ENCODE results near the gene SLC6A4.

The SLC6A4 gene

DNA sequence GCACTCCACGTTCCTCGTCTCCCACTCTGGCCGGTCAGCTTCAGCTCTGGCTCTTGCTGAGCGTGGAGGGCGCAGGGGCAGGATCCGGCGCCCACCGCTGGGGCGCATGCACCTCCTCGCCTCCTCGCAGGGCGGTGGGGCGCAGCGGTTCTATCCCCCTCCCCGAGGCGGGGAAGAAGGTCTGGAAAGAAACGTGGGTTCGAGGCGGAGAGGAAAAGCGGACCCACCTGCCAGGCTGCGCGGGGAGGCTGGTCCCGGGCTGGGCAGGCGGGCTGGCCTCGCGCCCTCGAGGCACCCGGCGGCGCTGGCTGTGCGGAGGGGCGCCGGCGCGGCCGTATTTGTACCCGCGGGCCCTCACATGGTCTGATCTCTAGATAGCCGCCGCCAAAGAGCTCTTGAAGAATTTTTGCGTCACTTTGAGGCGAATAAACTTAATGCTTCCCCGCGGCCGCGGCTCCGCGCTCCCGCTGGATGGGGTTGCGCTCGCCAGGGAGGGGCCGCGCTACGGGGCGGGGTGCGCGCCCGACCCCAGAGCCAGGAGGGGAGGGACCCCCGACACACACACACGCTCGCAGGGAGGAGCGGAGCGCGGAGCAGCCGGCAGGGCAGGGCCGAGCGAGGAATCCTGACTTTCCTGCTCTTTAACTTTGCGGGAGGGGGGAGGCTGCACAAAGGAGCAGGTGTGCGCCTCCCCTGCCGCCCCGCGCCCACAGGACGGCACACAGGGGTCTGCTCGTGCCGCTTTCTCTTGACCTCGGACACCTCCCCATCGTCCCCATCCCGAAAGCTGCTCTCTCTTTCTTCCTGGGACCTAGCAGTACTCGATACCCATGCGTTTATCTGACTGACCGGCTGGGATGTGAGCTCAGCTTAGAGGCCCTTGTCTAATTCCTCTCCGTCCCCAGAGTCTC, at the start of gene SLC6A4:
TSS of gene SLC6A4 (minus strand) at position 312 of the 911 bp plus-strand sequence. CDS start 13,739 bp downstream, outside the sequence.
- no peak for DNase-seq (ENCODE audit: low read depth in 1 of 2, low spot score in 1 of 2)

DNA sequence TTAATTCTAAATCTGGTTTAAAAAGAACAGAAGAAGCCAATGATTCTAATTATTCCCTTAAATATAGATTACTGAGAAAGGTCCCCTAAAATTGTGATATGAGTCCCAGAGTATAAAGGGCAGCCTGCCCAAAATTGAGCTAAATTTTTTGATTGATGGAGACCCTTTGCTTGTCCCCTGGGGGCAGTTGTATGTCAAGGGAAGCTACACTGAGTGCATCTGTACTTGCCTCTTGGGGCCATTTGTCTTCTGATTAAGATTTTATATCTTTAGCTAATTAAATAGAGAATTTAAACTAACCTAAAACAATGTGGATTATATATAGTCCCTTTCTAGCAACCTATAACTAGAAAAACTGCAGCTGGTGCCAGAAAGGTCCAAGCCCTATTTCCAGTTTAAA, 43.7 kb upstream of the SLC6A4 start:
- no peak for DNase-seq (ENCODE audit: low read depth in 1 of 2, low spot score in 1 of 2)

GRCh38 chr17:30278032-30278431, 42.5 kb upstream of the SLC6A4 start:
- DNase-seq (ENCODE audit: low read depth in 1 of 2, low spot score in 1 of 2) = no peak

- no peak for DNase-seq (ENCODE audit: low read depth in 1 of 2, low spot score in 1 of 2)
Observed at GRCh38 chr17:30275911-30276310, 40.4 kb upstream of the SLC6A4 start.

- no peak for DNase-seq (ENCODE audit: low read depth in 1 of 2, low spot score in 1 of 2)
Observed at GRCh38 chr17:30274887-30275286, 39.4 kb upstream of the SLC6A4 start.

DNA sequence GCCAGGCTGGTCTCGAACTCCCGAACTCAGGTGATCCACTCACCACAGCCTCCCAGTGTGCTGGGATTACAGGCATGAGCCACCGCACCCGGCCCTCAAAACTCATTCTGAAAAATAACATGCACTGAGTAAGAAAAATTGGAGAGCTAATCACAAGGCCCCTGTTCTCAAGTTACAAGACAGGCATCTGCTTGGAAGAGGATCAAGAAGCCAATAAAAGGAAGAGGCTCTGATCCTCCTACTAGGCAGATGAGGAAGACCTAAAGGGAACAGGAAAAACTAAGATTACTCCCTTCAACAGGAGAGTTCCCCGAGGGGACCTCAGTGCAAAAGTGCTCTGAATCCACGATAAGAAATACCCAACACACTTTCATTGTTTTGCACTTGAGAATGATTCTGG, 37.9 kb upstream of the SLC6A4 start:
- no peak for DNase-seq (ENCODE audit: low read depth in 1 of 2, low spot score in 1 of 2)

DNA sequence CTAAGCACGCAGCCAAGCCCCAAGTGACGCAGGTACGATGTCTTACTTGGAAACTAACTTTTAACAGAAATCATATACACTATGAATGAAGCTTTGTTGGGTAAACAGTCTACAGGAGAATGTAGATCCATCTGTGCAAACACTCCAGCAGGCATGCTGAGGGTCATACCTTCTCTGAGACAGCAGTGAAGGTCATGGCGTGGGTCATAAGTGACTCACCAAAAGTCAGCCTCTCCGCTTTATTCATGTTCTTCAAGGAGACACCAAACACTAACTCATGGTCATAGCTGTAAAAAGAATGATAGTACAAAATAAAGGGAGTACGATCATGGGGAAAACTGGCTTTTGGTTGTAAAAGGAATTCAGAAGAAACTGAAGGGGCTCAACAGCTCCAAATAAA, 35.6 kb upstream of the SLC6A4 start:
- DNase-seq (ENCODE audit: low read depth in 1 of 2, low spot score in 1 of 2) = no peak

- no peak for DNase-seq (ENCODE audit: low read depth in 1 of 2, low spot score in 1 of 2)
Observed at GRCh38 chr17:30267625-30268024, 32.1 kb upstream of the SLC6A4 start.

DNA sequence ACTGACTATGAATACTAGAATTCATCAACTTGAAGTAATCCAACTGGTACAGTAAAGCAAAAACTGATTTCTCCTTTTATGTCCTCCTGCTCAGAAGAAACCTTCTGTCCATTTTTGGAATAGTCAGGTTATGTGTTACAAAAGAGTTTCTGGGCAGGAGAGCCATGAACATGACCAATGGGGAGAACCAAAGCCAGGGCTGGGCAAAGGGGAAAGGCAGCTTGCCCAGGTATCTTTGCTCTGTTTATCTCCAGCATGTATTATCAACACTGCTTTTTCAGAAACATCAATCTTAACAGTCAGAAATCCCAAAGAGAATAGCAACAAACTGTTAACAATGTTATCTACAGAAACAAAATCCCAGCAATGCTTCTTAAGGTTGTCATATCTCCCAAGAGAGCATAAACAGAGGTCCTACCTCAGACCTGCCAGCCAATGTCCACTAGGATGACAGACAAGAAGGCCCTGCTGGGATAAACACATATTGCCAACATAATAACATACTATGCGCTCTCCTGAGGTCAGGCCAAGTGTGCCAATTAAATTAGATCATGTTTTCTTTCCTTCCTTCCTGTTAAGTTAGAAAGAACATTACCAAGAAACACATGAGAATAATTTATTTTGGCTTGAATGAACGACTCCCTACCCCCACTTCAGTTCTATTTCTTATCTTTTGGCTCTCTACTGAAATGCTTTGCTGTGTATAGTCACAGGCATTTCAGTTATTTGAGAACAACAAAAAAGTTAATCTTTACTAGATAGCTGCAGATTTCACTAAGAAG, 28.2 kb upstream of the SLC6A4 start:
- DNase-seq (ENCODE audit: low read depth in 1 of 2, low spot score in 1 of 2) = no peak

DNA sequence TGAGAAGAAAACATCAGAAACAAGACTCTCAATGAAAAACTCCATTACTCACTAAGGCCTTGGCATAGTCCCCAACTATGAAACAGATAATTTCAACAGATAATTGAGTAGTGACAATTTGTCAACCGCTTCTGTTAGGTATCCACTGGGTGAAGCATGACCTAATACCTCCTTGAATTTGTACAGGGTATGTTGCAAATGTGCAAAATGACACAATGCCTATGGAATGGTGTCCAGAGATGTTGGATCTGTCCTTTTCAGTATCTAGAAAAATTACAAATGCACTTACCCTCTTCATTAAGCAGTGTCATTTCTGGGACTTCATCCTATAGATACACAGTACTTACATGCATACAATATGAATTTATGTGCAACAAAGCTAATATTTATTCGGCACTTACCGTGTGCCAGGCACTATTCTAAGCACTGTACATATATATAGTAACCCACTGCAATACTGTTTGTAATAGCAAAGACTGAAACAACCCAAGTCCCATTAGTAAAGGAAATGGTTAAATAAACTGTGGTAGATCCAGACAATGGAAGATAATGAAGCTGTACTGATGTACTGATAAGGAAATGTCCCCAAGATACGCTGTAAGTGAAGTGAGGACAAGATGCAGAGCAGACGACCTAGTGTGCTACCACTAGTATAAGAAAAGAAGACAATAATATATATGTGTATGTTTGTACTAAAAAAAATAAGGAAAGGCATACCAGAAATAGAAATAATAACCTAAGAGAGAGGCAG, 21.4 kb upstream of the SLC6A4 start:
- DNase-seq (ENCODE audit: low read depth in 1 of 2, low spot score in 1 of 2) = no peak

GRCh38 chr17:30254150-30254549, 18.7 kb upstream of the SLC6A4 start:
- DNase-seq (ENCODE audit: low read depth in 1 of 2, low spot score in 1 of 2) = no peak

- DNase-seq (ENCODE audit: low read depth in 1 of 2, low spot score in 1 of 2) = no peak
Observed at GRCh38 chr17:30253312-30253711, 17.8 kb upstream of the SLC6A4 start.

DNA sequence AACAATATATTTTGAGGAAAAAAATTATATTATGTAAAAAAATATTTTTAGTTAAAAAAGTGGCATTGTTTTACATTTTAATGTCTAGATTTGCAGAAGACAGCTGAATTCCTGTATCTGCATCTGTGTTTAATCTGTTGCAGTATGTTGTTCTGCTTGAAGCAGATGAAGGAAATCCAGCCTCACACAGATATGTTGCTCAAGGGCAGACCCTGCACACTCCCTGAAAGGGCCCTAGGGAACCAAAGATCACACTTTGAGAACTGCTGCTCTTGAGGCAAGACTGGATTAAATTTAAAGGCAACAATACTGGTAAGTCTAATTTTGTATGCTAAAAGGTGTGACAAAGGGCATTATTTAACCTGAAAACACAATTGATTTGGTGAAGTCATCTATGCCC, 16.4 kb upstream of the SLC6A4 start:
- DNase-seq (ENCODE audit: low read depth in 1 of 2, low spot score in 1 of 2) = no peak

- no peak for DNase-seq (ENCODE audit: low read depth in 1 of 2, low spot score in 1 of 2)
Observed at GRCh38 chr17:30249460-30249859, 14.0 kb upstream of the SLC6A4 start.

- no peak for DNase-seq (ENCODE audit: low read depth in 1 of 2, low spot score in 1 of 2)
Observed at GRCh38 chr17:30248786-30249185, 13.3 kb upstream of the SLC6A4 start.

- no peak for DNase-seq (ENCODE audit: low read depth in 1 of 2, low spot score in 1 of 2)
Observed at GRCh38 chr17:30246460-30246859, 11.0 kb upstream of the SLC6A4 start.

DNA sequence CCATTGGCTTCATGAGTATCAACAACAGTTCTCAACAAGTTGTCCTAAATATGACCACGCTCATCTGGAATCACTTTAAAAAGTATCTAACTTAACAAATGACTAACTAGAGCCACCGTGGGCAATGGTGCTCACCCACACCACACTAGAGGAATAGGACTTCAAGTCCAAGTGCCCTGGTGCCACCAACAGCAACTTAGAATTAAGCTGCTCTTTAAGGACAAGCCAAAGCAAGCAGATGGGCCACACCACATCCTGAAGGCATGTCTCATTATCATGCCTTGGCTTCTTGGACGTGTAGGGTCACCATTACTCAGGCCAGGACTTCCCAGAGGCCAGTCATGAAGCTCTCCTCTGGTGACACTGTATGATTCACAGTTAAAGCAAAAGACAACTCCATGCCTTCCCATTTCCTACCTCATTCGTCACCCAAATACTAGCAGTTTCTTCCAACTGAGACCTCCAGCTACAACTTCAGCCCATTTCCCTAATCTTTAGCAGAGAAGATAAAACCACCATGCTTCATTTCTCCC, 9.4 kb upstream of the SLC6A4 start:
- no peak for DNase-seq (ENCODE audit: low read depth in 1 of 2, low spot score in 1 of 2)

- DNase-seq (ENCODE audit: low read depth in 1 of 2, low spot score in 1 of 2) = no peak
Observed at GRCh38 chr17:30243568-30243967, 8.1 kb upstream of the SLC6A4 start.

GRCh38 chr17:30243002-30243401, 7.5 kb upstream of the SLC6A4 start:
- DNase-seq (ENCODE audit: low read depth in 1 of 2, low spot score in 1 of 2) = no peak

- no peak for DNase-seq (ENCODE audit: low read depth in 1 of 2, low spot score in 1 of 2)
Observed at GRCh38 chr17:30241051-30241450, 5.6 kb upstream of the SLC6A4 start.

- DNase-seq (ENCODE audit: low read depth in 1 of 2, low spot score in 1 of 2) = no peak
Observed at GRCh38 chr17:30240177-30240576, 4.7 kb upstream of the SLC6A4 start.

All from stimulated activated CD4-positive, alpha-beta T cell treated with anti-CD3 and anti-CD28 coated beads, Interleukin-15, amount 100 ng/mL, for 1 hour (primary cell).